Measurements from ENCODE around the gene OXNAD1.

The OXNAD1 gene

DNA sequence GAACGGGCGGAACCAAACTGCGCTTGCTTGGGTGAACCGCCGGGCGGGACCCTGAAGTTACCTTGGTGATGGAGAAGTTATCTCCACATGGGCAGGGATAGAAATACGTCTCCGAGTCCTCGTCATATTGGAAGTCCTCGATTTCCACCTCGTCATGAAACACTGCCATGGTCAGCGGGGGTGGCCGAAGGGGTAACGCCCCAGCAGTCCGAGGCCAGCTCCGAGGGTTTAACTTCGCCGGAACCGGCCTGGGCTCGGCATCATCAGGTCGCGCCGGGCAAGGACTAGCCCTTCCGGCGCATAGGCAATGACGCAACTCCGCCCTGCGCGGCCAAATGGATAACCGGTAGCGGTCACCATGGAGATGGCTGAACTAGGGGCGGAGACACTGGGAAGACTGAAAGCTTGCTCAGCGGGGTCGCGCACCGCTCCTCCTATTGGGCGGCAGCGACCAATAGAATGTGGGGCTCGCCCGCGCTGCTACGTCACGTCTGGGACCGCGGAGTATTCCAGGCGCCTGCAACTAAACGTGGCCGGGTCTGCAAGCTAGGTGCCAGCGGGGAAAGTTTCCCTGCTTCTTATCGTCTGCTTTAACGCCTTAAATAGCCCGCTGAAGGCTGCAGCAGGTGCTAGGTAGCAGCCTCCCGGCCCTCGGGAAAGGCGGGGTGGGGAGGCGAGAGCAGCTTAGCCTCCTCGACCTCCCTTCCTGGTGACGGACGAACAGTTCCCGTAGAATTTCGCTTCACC is at the start of gene OXNAD1, which contains the start of gene DPH3:
Gene OXNAD1, plus strand, starts transcription at position 505 of the 747 bp plus-strand sequence. CDS start 5,741 bp downstream, outside the sequence.
Gene DPH3, minus strand, starts transcription at position 236 of the 747 bp plus-strand sequence. Its CDS starts 67 bp downstream, at position 169.
- peak; percentile 99 for DNase-seq

GRCh38 chr3:16216373-16216935 is 48.6 kb upstream of the OXNAD1 start:
- no peak for DNase-seq

DNA sequence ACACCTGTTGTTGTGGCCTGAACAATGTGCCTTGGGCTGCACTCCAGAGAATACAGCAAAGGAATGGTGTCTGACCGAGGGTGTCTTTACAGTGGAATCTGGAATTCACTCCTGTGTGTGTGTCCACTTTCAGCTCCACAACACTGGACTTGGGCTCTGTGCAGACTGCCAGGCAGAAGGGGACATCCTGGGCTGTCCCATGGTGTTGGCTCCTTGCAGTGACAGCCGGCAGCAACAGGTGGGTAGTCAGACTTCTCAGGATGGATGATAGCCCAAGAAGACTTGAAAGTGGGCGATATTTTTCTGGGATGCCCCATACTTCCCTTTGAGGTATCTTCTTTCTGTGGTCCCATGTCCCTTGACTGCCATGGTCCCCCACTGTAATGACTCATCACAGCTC is 45.2 kb upstream of the OXNAD1 start:
- no peak for DNase-seq

- no peak for DNase-seq
These were observed 43.0 kb upstream of the OXNAD1 start for GRCh38 chr3:16221990-16222389.

DNA sequence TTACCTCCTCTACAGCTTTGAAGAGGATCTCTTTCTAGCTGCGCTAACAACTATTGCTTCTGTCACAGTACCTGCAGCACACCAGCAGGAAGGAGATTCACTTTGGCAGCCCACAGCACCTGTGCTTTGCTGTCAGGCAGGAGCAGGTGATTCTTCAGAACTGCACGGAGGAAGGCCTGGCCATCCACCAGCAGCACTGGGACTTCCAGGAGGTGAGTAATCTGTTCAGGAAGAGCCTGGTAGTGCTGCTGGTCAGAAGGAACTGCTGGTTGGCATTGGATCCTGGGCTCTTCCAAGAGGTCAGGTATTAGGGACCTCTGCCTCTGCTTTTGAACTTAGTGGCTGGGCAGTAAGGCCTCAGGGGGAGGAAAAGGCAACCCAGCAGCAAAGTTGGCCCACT is 42.5 kb upstream of the OXNAD1 start:
- no peak for DNase-seq

GRCh38 chr3:16224325-16224724 is 40.7 kb upstream of the OXNAD1 start:
- DNase-seq, result no peak

DNA sequence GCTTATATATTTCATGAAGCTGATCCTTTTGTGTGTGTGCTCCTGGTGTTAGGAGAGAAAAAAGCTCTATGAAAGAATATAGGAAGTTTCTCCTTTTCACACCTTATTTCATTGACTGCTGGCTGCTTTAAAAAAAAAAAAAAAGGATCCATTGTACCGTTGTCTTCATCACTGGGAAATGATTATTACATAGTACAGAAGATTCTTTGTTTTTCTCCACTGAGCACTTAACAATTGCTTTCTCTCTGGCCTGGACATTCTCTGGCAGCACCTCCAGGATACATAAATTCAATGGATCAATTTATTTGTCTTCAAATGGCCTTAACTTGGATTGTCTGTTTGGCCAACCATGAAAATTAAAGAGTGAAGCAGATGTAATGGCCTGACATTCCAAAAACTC is 37.4 kb upstream of the OXNAD1 start:
- DNase-seq, result no peak

DNA sequence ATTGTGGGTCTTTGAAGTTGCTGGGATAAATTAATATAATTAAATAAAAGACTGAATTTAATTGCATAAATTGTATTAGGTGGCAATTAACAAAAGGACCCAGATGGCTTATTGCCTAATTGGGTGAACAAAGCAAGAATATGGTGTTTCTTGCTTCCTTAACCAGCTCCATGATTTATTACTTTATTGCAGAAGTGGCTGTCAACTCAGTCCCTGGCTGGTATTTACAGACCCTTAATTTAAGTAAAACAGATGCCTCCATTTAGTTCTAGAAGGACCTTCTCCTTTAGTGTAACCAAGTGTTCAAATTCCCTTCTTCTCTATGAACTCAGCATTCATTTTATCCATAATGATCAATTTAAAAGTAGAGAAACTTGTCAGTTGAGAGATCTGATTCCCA is 35.3 kb upstream of the OXNAD1 start:
- no peak for DNase-seq

DNA sequence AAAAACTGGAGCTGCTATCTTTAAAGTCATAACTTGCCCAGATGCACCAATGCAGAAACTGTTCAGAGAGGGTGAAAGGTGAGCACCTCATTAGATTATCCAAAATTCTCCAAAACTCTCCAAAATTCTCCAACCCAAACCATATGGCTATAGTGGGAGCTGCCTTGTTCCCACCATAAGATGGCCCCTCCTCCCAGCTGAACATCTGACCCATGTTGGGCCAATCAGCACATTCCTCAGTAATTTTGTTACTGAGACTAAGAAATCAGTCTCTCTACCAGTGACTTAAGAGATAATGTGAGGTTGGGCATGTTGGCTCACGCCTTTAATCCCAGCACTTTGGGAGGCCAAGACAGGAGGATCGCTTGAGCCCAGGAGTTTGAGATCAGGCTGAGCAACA is 33.0 kb upstream of the OXNAD1 start:
- no peak for DNase-seq

GRCh38 chr3:16233806-16234205 is 31.2 kb upstream of the OXNAD1 start:
- DNase-seq, result no peak

GRCh38 chr3:16234281-16234680 is 30.7 kb upstream of the OXNAD1 start:
- no peak for DNase-seq

- no peak for DNase-seq
These were observed 28.9 kb upstream of the OXNAD1 start for GRCh38 chr3:16236030-16236639.

GRCh38 chr3:16236856-16237393 is 28.1 kb upstream of the OXNAD1 start:
- no peak for DNase-seq

GRCh38 chr3:16239086-16239770 is 25.8 kb upstream of the OXNAD1 start:
- no peak for DNase-seq

DNA sequence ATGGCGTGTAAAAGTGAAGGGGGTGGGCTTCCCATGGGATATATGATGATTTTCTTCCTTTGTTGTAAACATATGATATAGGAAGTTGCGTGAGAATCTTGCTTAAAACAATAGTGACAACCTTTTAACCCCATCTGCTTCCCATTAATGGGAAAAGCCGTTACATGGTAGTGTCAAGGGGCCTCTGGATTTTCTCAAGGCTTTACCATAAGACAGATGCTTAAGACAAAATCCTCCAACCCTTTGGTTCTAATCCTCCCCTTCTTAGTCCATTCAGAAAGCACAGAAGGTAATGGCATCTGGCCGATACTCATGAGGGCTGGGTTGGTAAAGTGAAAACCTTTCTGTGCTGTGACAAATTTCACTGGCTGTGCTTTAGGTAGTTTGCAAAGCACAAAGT is 25.2 kb upstream of the OXNAD1 start:
- DNase-seq, result no peak

GRCh38 chr3:16240229-16241023 is 24.6 kb upstream of the OXNAD1 start:
- no peak for DNase-seq

DNA sequence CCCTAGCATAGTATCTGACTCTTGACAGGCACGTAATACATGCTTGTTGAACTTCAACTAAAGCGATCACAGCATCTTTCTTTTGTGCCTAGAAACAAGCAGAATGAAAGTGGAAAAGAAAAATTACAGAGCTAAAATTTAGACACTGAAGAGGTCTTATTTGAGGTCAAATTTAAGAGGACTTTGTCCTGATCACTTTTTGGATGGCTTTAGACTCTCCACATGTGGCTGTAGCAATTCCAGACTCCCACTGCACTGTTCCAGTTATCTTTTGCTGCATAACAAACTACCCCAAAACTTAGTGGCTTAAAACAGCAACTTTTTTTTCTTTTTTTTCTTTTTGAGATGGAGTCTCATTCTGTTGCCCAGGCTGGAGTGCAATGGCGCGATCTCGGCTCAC is 23.8 kb upstream of the OXNAD1 start:
- no peak for DNase-seq

GRCh38 chr3:16242177-16242576 is 22.8 kb upstream of the OXNAD1 start:
- no peak for DNase-seq

- DNase-seq, result no peak
These were observed 21.1 kb upstream of the OXNAD1 start for GRCh38 chr3:16243706-16244490.

GRCh38 chr3:16245609-16246008 is 19.4 kb upstream of the OXNAD1 start:
- DNase-seq, result no peak

DNA sequence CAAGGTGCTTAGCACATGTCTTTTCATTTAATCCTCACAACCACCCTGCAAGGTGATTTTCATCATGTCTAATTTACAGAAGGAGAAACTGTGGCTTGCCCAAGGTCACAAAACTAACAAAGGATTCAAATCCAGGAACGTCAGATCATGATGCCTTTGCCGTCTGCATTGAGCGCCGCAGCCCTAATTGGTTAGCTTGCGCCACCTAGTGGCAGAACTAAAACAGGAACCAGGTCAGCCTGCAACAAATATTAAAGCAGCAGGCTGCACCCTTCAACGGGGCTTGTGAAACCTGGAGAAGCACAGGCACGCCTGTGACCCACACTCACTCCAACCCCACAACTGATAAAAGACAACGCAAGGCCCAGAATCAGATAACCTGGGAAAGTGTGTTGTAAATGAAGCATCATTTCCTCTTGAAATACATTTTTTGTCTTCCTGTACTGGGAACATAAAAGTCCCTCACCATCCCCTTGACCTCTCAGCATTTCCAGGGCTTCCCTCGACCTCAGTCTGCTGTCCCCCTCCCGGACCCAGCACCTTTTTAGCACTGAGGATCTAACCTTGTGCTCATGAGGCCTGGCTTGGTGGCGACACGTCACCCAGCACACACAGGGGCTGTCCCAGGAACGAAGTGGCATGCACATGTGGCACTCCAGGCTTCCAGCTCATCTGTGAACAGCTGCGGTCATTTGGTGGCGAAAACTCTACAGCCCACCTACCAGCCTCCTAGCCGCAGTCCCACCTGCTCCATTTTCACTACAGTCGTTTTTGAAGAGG is 17.5 kb upstream of the OXNAD1 start:
- DNase-seq, result peak; percentile 78

Measured in left hindlimb (tissue), 1 donor.